Measurements from ENCODE around the gene PPP1R12B. TPM values are rescaled to one million over a fixed set of nuclear protein-coding genes. Genes with fewer than 3 reads are reported as not detected.
"Not testable (repeated sequence)": the region's sequence is repeated elsewhere in the genome, so short reads cannot be mapped to it uniquely, and the experiment has no call there.

The PPP1R12B gene
- total RNA-seq, 1 donor from 2014 or later: 31.2 TPM

GRCh38 chr1:202468695-202469094, 120.2 kb downstream of the PPP1R12B start:
- not testable (repeated sequence) for H3K4me3 Mint-ChIP-seq; H3K27me3 Mint-ChIP-seq; H3K27ac Mint-ChIP-seq; DNase-seq (ENCODE audit: extremely low spot score, unreplicated experiment); H3K9me3 Mint-ChIP-seq; H3K36me3 Mint-ChIP-seq
- H3K4me1 Mint-ChIP-seq (ENCODE audit: unreplicated experiment): peaks cover 20% of the 10 kb centered on the region

- H3K27me3 Mint-ChIP-seq; H3K4me3 Mint-ChIP-seq; H3K36me3 Mint-ChIP-seq; H3K27ac Mint-ChIP-seq; H3K9me3 Mint-ChIP-seq; DNase-seq (ENCODE audit: extremely low spot score, unreplicated experiment): not testable (repeated sequence)
- H3K4me1 Mint-ChIP-seq (ENCODE audit: unreplicated experiment): peaks cover 18% of the 10 kb centered on the region
Measured at GRCh38 chr1:202469123-202469522, 120.6 kb downstream of the PPP1R12B start.

- no peaks in the 10 kb centered on the region for H3K36me3 Mint-ChIP-seq
- H3K27ac Mint-ChIP-seq: no peak overlapping the region
Measured at GRCh38 chr1:202471246-202471645, 122.7 kb downstream of the PPP1R12B start.

GRCh38 chr1:202472347-202473124, 124.0 kb downstream of the PPP1R12B start:
- DNase-seq (ENCODE audit: extremely low spot score, unreplicated experiment); H3K9me3 Mint-ChIP-seq; H3K4me1 Mint-ChIP-seq (ENCODE audit: unreplicated experiment); H3K27me3 Mint-ChIP-seq; H3K4me3 Mint-ChIP-seq; H3K36me3 Mint-ChIP-seq: not testable (repeated sequence)
- peak overlapping the region; percentile 10 for H3K27ac Mint-ChIP-seq

More at GRCh38 chr1:202471246-202471645, 122.7 kb downstream of the PPP1R12B start:
- DNase-seq (ENCODE audit: extremely low spot score, unreplicated experiment): no peak
- Mint-ChIP-seq H3K4me1 (ENCODE audit: unreplicated experiment) (peaks cover 11% of the 10 kb centered on the region), H3K4me3 (no peak overlapping the region), H3K27me3 (no peaks in the 10 kb centered on the region), H3K9me3 (no peaks in the 10 kb centered on the region)
- TF ChIP-seq CTCF (conservative IDR thresholded peaks at IDR 0.05): no peak

GRCh38 chr1:202473266-202474045, 125.0 kb downstream of the PPP1R12B start:
- not testable (repeated sequence) for H3K4me1 Mint-ChIP-seq (ENCODE audit: unreplicated experiment); DNase-seq (ENCODE audit: extremely low spot score, unreplicated experiment); H3K27me3 Mint-ChIP-seq; H3K9me3 Mint-ChIP-seq; H3K36me3 Mint-ChIP-seq; H3K4me3 Mint-ChIP-seq
- peak overlapping the region; percentile 10 for H3K27ac Mint-ChIP-seq

GRCh38 chr1:202479661-202480060, 131.2 kb downstream of the PPP1R12B start:
- not testable (repeated sequence) for DNase-seq (ENCODE audit: extremely low spot score, unreplicated experiment); H3K27me3 Mint-ChIP-seq; H3K4me1 Mint-ChIP-seq (ENCODE audit: unreplicated experiment); H3K4me3 Mint-ChIP-seq; H3K27ac Mint-ChIP-seq; H3K9me3 Mint-ChIP-seq
- H3K36me3 Mint-ChIP-seq: peaks cover 13% of the 10 kb centered on the region

GRCh38 chr1:202480640-202481039, 132.1 kb downstream of the PPP1R12B start:
- DNase-seq (ENCODE audit: extremely low spot score, unreplicated experiment); H3K4me3 Mint-ChIP-seq; H3K27me3 Mint-ChIP-seq; H3K27ac Mint-ChIP-seq; H3K4me1 Mint-ChIP-seq (ENCODE audit: unreplicated experiment); H3K9me3 Mint-ChIP-seq: not testable (repeated sequence)
- peaks cover 13% of the 10 kb centered on the region for H3K36me3 Mint-ChIP-seq

- not testable (repeated sequence) for H3K27me3 Mint-ChIP-seq; H3K4me3 Mint-ChIP-seq; DNase-seq (ENCODE audit: extremely low spot score, unreplicated experiment); H3K4me1 Mint-ChIP-seq (ENCODE audit: unreplicated experiment); H3K9me3 Mint-ChIP-seq
- peak overlapping the region; percentile 67 for H3K27ac Mint-ChIP-seq
- H3K36me3 Mint-ChIP-seq: peaks cover 18% of the 10 kb centered on the region
Measured at GRCh38 chr1:202483362-202483761, 134.9 kb downstream of the PPP1R12B start.

GRCh38 chr1:202484032-202484431, 135.5 kb downstream of the PPP1R12B start:
- H3K4me3 Mint-ChIP-seq; DNase-seq (ENCODE audit: extremely low spot score, unreplicated experiment); H3K9me3 Mint-ChIP-seq; H3K4me1 Mint-ChIP-seq (ENCODE audit: unreplicated experiment); H3K27me3 Mint-ChIP-seq: not testable (repeated sequence)
- Mint-ChIP-seq H3K36me3 (peaks cover 25% of the 10 kb centered on the region), H3K27ac (peak overlapping the region; percentile 67)

- not testable (repeated sequence) for H3K9me3 Mint-ChIP-seq; H3K4me3 Mint-ChIP-seq; H3K27me3 Mint-ChIP-seq; DNase-seq (ENCODE audit: extremely low spot score, unreplicated experiment); H3K4me1 Mint-ChIP-seq (ENCODE audit: unreplicated experiment); H3K27ac Mint-ChIP-seq
- H3K36me3 Mint-ChIP-seq: peaks cover 31% of the 10 kb centered on the region
Measured at GRCh38 chr1:202484820-202485219, 136.3 kb downstream of the PPP1R12B start.

GRCh38 chr1:202488178-202488649, 139.7 kb downstream of the PPP1R12B start:
- H3K27me3 Mint-ChIP-seq; H3K4me3 Mint-ChIP-seq; H3K4me1 Mint-ChIP-seq (ENCODE audit: unreplicated experiment); H3K27ac Mint-ChIP-seq; DNase-seq (ENCODE audit: extremely low spot score, unreplicated experiment); H3K9me3 Mint-ChIP-seq: not testable (repeated sequence)
- peaks cover 45% of the 10 kb centered on the region for H3K36me3 Mint-ChIP-seq

GRCh38 chr1:202489101-202489500, 140.6 kb downstream of the PPP1R12B start:
- not testable (repeated sequence) for H3K4me1 Mint-ChIP-seq (ENCODE audit: unreplicated experiment); H3K27ac Mint-ChIP-seq; DNase-seq (ENCODE audit: extremely low spot score, unreplicated experiment); H3K27me3 Mint-ChIP-seq; H3K9me3 Mint-ChIP-seq; H3K4me3 Mint-ChIP-seq
- peaks cover 46% of the 10 kb centered on the region for H3K36me3 Mint-ChIP-seq

- not testable (repeated sequence) for H3K4me3 Mint-ChIP-seq; H3K9me3 Mint-ChIP-seq; H3K4me1 Mint-ChIP-seq (ENCODE audit: unreplicated experiment); H3K27me3 Mint-ChIP-seq; DNase-seq (ENCODE audit: extremely low spot score, unreplicated experiment); H3K27ac Mint-ChIP-seq
- H3K36me3 Mint-ChIP-seq: peaks cover 46% of the 10 kb centered on the region
Measured at GRCh38 chr1:202493112-202493511, 144.6 kb downstream of the PPP1R12B start.
